PFSK-1 (cell line): Measurements from ENCODE around the gene CCDC33.

Source experiments
- FOXP2 ChIP-seq: optimal IDR thresholded peaks from 2 replicates; pipeline ENCODE3; 2011; ENCODE audit warnings: borderline replicate concordance, control low read depth, inconsistent platforms; ENCODE audit not compliant: insufficient read depth; ENCODE audit errors: extremely low read length, extremely low read depth
- POLR2AphosphoS5 ChIP-seq: IDR thresholded peaks from 2 replicates; pipeline ENCODE4 v1.6.1; 2012; ENCODE audit warnings: low read depth, mild to moderate bottlenecking, control low read depth, low read length, moderate library complexity
- REST ChIP-seq, 2 experiments: IDR thresholded peaks; 2 replicates each; pipeline versions ENCODE4 v1.6.1 to v1.8.0; 2011 to 2012; ENCODE audit warnings: low read depth in 2 of 2, low read length in 2 of 2, control low read depth in 1 of 2, inconsistent platforms in 1 of 2, mild to moderate bottlenecking in 1 of 2, moderate library complexity in 1 of 2; ENCODE audit not compliant: insufficient read depth in 1 of 2
- SIN3A ChIP-seq: IDR thresholded peaks from 2 replicates; pipeline ENCODE4 v1.6.1; 2012; ENCODE audit warnings: mild to moderate bottlenecking, low read length, moderate library complexity, borderline replicate concordance; ENCODE audit not compliant: insufficient read depth
- TAF1 ChIP-seq: IDR thresholded peaks from 2 replicates; pipeline ENCODE4 v1.6.1; 2012; ENCODE audit warnings: low read length, control low read depth, borderline replicate concordance; ENCODE audit not compliant: insufficient read depth

The CCDC33 gene

DNA sequence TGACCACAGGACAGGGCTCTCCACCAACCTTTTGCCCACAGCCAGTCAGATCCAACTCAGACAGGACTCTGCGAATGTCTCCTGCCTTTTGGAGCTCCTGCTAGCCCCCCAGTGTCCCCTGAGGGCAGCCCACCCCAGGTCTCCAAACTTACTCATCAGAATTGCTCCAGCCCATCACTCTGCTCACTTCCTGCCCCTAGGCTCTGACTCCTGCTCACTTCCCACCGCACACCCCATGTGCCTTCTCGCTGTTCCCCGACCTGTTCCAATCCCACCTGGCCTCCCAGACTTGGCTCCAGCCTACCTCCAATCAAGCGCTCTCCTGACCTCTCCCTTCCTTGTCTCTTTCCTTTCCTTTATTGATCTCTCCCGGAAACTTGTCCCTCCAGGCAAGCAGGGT lies 27.6 kb upstream of the CCDC33 start:
- TF ChIP-seq FOXP2, result no peak
- TF ChIP-seq TAF1, result no peak
- no peak for TF ChIP-seq POLR2AphosphoS5
- TF ChIP-seq REST (IDR thresholded peaks at IDR 0.05; ENCODE audit: insufficient read depth in 1 of 2, low read depth in 2 of 2, low read length in 2 of 2), result no peak
- TF ChIP-seq SIN3A, result no peak

DNA sequence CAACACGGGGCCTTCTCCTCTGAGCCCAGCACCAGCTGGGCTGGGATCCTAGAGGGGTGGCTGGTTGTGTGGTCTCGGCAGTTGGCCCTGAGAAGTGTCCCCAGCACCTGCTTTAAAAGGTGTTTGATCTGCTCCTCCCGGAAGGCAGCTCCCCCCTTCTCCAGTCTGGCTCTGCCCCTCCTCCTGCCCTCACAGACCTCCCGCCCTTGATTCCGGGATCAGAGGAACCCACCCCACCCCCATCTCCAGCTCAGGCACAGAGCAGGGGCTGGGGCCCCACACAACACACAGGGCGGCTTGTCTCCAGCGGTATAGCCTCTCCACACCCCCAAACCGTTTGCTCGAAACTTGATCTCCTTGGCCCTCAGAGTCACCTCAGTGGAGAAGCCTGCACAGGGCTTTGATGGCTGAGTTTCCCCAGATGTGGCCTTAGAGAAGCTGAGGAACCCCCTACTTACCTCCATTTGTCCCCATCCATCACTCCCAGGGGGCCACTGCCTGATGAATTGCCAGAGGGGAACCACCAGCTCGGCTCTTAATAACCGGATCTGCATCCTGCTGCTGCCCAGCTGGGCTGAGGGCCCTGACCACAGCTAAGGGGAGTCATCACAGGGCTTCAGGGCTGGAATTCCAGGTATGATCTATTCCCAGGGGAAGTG lies 27.1 kb upstream of the CCDC33 start:
- TF ChIP-seq FOXP2 (no peak), POLR2AphosphoS5 (no peak), REST (IDR thresholded peaks at IDR 0.05; ENCODE audit: insufficient read depth in 1 of 2, low read depth in 2 of 2, low read length in 2 of 2) (no peak), TAF1 (no peak), SIN3A (no peak)

DNA sequence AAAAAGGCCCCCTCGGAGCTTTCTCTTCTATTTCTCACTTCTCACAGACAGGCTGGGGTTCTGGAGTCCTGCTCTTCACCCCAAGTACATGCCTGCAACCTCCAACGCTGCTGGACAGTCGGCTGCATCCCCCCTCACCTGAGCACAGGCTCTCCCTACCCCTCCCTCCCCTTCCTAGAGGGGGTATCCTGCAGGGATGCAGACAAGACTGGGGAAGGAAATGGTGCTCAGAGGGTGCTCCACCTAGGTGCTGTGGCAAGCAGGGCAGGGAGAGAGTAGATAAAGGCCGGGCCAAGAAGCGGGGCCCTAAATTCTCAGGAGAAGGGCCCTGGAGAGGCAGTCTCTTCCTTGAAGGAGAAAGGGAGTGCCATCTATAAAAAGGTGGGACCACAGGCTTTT lies 26.6 kb upstream of the CCDC33 start:
- no peak for TF ChIP-seq TAF1
- TF ChIP-seq SIN3A, result no peak
- no peak for TF ChIP-seq REST (IDR thresholded peaks at IDR 0.05; ENCODE audit: insufficient read depth in 1 of 2, low read depth in 2 of 2, low read length in 2 of 2)
- no peak for TF ChIP-seq FOXP2
- TF ChIP-seq POLR2AphosphoS5, result no peak

DNA sequence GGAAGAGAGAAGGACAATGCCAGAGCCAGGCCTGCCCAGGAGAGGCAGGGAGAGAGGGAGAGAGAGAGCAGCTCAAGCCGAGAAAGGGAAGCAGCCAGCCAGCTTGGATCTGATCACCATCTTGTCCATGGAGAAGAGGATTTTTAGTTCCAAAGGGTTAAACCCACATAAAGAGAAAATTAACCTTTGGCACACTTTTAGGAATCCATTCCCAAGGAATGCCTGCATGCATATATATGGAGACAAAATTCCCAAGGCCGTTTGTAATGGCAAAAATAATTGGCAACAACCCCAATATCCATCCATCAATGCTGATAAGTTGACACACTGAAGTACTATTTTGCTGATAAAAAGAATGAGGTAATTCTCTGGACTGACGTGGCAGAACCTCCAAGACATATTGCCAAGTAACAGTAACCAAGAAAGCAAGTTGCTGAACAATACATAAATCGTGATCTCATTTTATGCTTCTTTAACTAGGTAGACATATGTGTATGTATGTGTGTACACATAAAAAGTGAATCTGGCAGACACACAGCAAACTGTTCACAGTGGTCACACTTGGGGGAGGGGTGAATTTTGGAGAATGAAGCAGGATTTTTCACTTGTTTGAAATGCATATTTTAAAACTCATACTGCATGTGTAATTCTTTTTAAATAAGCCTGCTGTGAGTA lies 26.0 kb upstream of the CCDC33 start:
- no peak for TF ChIP-seq SIN3A

- TF ChIP-seq FOXP2 (no peak), TAF1 (no peak), REST (IDR thresholded peaks at IDR 0.05; ENCODE audit: insufficient read depth in 1 of 2, low read depth in 2 of 2, low read length in 2 of 2) (no peak), POLR2AphosphoS5 (no peak), SIN3A (no peak)
Measured at GRCh38 chr15:74210729-74211128, 25.4 kb upstream of the CCDC33 start.
